HG03378 (cell line): ENCODE measurements around the gene P3H4.

Experiments
- ATAC-seq: cut with Tn5 transposase; IDR thresholded peaks from one replicate; pipeline ENCODE4 v1.9.1; 2021; ENCODE audit warnings: mild to moderate bottlenecking, moderate library complexity; ENCODE audit not compliant: unreplicated experiment

P3H4 gene

DNA sequence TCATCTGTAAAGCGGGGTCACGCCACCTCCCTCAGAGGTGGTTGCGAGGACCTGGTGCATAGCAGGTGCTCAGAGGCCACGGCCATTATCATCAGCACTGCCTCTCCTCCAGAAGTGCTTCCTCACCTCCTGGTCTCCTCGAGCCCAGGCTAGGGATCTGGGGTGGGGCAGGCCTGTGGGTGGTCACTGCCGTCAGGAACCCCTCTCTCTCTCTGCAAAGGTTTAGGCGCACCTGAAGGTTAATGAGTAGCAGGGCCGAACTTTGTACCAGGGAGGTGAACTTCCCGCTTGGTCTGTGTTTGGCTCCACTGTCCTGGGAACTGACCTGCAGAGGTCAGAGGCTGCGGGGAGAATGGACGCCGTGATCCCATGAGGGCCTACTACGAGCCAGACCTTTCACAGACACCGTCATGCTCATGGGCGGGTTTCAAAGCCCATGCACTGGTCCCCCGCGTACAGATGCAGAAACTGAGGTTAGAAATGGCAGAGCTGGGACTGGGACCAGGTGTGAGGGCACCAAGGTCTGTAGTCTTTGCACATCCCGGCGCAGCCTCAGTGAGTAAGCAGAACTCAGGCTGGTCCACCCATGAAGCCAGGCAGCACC is 39.1 kb downstream of the P3H4 start:
- no peak for ATAC-seq

DNA sequence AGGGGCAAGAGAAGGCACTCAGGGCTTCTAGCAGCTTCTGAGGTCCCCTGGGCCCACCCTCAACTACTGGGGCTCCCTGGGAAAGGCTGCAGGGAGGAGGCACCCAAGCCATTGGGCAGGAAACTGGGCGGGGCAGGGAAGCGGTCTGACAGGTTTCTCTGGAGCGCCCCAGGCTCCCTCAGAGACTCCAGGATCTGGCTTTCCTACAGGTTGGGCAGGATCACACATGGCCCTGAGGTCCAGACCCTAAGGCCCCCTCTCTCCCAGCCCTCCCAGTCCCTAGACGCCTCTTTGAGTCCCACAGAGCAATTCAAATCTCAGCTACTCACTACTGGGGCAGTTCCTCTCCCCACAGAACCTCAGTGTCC is 39.5 kb downstream of the P3H4 start:
- no peak for ATAC-seq

GRCh38 chr17:41771389-41772206 is 40.2 kb downstream of the P3H4 start:
- no peak for ATAC-seq

- no peak for ATAC-seq
Measured at GRCh38 chr17:41769985-41770384, 41.8 kb downstream of the P3H4 start.

- no peak for ATAC-seq
Measured at GRCh38 chr17:41769346-41769862, 42.3 kb downstream of the P3H4 start.

DNA sequence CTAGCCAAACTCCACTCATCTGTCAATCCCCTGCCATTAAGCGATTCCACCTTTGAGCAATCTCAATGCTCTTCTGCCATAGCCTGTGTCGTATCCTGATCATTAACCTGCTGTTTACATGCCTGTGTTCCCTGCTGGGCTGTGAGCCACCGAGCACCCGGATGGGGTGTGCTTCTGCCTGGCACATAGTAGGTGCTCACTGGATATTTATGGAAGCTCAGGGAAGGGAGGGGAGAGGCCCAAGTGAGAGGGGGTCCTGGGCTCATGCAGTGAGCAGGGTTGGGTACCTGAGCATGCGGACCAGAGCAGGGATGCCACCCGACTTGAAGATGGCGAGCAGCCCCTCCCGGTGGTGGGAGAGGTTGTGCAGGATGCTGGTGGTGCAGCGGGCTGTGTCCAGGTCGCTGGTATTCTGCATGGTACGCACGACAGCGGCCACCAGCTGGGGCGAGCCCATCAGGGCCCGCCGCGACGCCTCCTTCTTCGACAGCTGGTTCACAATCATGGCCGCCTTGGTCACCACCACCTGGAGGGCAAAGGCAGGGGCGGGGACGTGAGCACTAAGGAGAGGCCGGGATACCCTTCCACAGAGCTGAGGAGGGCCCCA is 43.0 kb downstream of the P3H4 start:
- no peak for ATAC-seq

DNA sequence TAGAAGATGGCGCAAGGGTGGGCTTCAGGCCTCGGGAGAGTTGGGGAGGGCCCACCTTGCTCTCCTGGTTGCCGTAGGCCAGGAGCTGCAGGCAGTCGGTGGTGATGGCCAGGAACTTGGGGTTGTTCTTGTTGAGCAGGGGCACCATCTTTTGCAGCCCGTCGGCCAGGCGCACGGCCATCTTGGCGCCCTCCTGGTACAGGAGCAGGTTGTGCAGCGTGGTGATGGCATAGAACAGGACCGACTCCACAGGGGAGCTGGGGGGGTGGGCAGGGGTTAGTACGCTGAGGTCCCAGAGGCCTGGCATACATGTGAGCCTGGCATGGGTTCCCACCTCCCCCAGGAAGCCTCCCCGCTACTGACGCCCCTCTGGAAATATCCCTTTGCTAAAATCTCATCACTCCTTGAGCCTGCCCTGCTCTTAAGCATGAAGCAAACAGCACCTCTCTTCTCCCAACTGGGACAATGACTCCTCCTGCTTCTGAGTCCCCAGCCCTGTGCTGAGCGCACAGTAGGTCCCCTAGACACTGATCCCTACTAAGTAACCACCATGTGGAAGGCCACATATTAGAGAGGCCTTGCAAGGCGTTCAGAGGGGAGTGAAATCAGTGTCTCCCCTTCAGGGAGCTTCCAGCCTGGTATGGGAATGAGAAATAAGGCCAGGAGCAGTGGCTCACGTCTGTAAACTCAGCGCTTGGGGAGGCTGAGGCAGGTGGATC is 44.3 kb downstream of the P3H4 start:
- ATAC-seq: no peak

GRCh38 chr17:41766135-41766534 is 45.6 kb downstream of the P3H4 start:
- no peak for ATAC-seq

DNA sequence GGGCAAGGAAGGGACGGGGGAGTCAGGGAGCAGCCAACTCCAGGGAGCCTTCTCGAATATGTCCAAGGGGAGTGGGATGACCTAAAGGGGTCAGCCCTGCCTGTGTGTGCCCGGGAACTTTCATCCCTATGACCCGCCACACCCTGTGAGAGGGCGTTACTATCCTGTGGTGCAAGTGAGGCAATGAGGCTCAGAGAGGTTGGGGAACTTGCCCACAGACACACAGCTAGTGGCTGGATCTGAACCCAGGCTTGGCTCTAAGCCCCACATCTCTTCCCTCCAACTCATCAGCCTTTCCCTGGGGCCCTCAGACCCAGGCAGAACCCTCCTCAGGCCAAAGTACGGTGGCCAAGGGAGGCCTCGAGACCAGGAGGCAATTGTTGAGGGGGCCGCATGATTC is 48.4 kb downstream of the P3H4 start:
- ATAC-seq: no peak

- no peak for ATAC-seq
Measured at GRCh38 chr17:41762841-41763240, 48.9 kb downstream of the P3H4 start.

DNA sequence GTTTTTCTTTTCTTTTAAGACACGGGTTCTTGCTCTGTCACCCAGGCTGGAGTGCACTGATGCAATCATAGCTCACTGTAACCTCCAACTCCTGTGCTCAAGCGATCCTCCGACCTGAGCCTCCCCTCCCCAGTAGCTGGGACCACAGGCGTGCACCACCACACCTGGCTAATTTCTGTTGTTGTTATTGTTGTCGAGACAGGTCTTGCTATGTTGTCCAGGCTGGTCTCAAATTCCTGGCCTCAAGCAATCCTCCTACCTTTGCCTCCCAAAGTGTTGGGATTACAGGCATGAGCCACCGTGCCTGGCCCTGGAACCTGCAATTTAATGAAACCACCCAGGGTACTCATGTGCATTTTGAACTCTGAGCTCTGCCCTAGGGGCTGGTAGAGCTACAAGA is 49.4 kb downstream of the P3H4 start:
- no peak for ATAC-seq

DNA sequence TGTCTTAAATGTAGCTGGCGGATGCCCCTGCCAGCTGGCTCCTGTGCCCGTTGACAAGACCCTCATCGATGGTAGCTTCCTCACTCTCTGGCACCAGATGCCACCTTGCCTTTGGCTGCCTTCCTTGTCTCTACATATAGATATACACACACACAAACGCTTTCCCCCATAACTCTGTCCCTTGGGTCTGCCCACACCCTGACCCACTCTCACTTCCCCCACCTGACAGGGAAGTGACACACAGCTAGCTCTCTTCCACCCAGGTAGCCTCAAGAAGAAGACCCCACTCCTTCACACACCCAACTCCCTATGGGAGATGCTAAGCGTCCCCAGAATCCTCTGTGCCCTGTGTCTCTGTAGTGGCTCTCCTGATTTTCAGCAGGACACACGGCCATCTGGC is 50.9 kb downstream of the P3H4 start:
- ATAC-seq: no peak

DNA sequence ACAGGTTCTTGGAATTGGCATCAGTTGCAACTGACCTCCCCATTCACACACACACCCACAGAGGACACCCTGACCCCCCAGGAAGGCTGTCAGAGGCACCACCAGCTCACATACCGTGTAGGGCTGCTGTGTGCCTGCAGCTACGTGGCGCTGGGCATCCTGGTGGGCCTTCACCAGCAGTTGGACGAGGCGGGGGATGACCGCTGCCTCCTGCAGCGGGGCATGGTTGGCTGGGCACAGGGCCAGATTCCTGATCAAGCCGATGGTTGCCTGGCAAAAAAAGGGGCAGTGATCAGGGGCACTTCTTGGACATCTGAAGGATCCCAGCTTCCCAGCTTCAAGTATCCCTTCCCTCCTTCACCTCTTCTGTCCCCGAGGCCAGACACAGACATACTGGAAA is 53.1 kb downstream of the P3H4 start:
- ATAC-seq: no peak

DNA sequence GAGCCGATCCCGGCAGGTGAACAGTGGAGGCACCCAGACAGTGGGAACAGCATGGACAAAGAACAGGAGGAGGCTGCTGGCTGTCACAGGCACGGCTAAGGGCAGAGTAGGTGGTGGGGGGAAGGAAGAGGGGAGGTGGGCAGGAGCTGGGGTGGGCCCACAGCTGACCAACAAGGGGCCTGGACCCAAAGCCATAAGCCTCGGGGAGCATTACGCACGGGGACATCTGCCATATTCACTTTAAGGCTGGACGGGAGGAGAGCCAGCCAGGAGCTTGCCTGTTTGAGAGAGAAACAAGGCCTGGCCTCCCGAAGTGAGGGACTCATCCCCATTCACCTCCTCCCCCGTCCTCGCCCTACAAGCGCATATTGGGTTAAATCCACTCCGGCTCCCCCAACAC is 57.7 kb downstream of the P3H4 start:
- no peak for ATAC-seq
